ENCODE measurements around the gene FOXP3.

GRCh38 chrX:49300703-49301102 is 36.2 kb upstream of the FOXP3 start:
- no peak for TF ChIP-seq POLR2A (IDR thresholded peaks at IDR 0.05; ENCODE audit: low read length)
- no peak for TF ChIP-seq GATA1 (IDR thresholded peaks at IDR 0.05; ENCODE audit: low read depth, low read length)
